Measurements from ENCODE around the gene SPI1.
"Not testable (repeated sequence)": the region's sequence is repeated elsewhere in the genome, so short reads cannot be mapped to it uniquely, and the experiment has no call there.

SPI1 gene

GRCh38 chr11:47328449-47329390 is 49.6 kb downstream of the SPI1 start:
- no peak for DNase-seq (ENCODE audit: low read depth in 1 of 2, low spot score in 1 of 2)

DNA sequence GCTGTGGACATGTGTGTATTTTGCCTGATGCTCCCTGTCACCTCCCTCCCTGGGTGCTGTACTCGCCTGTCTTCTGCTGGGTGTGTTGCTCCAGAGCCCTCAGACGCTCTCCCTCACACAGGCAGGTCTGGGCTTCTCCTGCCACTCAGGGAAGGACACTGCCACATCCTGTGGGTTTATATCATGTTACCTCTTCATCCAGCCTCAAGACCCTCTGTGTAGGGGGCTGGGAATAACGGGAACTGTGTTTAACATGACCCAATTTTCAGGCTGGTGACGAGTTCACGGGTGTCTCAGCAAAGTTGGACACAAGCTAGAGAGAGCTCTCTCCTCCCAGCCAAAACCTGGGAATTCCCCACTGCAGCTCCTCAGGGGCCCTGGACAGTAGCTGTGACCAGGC is 50.4 kb downstream of the SPI1 start:
- DNase-seq (ENCODE audit: low read depth in 1 of 2, low spot score in 1 of 2) = no peak

- DNase-seq (ENCODE audit: low read depth in 1 of 2, low spot score in 1 of 2) = no peak
These were observed 51.3 kb downstream of the SPI1 start for GRCh38 chr11:47327025-47327424.

DNA sequence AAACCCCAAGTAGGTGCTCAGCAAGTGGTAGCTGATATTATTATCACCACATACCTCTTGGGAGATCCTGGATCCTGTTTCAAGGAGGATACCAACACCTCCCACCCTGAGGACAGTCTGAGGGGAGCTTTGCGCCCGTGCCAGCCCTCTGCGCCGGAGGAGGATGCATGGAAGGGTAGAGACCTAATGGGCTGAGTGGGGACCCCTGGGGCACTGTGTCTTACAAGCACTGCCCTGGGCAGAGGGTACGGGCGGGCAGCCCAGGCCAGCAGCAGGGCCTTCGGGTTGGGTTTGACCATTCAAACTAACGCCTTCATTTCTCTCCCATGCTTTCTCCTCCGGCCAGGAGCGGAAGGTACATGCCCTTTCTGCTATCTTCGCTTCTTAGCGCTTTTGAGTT is 52.1 kb downstream of the SPI1 start:
- no peak for DNase-seq (ENCODE audit: low read depth in 1 of 2, low spot score in 1 of 2)

- DNase-seq (ENCODE audit: low read depth in 1 of 2, low spot score in 1 of 2) = no peak
These were observed 52.9 kb downstream of the SPI1 start for GRCh38 chr11:47325271-47326041.

DNA sequence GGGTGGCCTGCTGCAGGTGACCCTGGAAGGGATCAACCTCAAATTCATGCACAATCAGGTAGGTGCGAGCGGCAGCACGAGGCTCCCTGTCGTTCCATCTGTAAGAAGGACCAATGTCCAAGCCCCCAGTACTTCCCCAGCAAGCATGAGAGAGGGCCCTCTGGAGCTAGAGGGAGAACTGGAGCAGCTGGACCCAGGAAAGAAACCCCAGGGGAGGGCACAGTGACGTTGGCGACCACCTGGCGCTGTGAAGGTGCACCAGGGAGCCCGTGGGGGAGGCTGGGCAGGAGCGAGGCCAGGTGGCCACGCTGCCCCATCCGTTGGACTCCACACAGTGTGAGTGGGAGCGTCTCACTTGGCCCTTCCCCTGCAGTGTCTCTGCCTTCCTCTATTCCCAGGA is 53.8 kb downstream of the SPI1 start:
- no peak for DNase-seq (ENCODE audit: low read depth in 1 of 2, low spot score in 1 of 2)

DNA sequence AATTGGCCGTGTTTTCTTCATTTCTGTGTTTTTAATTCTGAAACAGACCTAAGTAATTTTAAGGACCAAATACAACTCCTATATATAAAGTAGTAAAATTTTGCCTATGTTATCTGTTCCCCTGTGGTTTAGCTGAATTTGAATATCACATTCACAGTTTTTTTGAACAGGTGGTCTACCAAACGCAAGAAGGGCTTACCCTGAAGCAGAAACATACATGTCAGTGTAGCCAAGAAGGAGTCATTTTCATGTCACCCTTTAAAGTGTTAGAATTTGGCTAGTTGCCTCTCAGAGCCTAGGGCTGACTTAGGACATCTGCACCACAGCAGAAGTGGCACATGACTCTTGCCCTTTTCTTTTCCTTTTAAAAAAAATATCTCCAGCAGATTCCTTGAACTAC is 60.2 kb downstream of the SPI1 start:
- no peak for DNase-seq (ENCODE audit: low read depth in 1 of 2, low spot score in 1 of 2)

DNA sequence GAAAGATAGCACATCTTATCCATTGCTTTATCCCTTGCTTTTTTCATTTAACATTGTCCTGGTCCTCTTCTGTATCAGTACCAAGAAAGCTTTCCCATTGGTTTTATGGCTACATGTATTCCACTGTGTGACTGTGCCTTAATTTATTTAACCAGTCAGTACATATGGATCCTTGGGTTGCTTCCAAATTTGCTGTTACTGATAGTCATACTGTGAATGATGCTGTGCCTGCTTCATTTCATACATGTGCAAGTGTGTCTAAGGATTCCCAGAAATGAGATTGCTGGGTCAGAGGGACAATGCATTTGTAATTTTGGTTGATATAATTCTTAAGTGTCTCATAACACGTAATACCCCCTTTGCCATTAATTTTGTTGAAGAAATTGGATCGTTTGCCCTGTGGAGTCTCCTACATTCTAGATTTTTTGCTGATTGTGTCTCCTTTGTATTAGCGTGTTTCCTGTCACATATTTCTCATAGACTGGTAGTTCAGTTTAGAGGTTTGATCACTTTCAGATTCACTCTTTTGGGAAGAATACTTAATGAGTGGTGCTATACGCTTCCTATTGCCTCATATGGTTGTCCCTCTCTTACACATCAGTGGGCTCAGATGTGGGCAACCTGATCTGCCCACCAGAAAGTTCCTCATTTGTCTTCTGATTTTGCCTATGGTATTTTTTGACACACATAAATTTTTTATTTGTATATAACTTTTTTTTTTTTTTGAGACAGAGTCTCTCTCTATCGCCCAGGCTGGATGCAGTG is 61.1 kb downstream of the SPI1 start:
- no peak for DNase-seq (ENCODE audit: low read depth in 1 of 2, low spot score in 1 of 2)

GRCh38 chr11:47316501-47316900 is 61.8 kb downstream of the SPI1 start:
- not testable (repeated sequence) for DNase-seq (ENCODE audit: low read depth in 1 of 2, low spot score in 1 of 2)

DNA sequence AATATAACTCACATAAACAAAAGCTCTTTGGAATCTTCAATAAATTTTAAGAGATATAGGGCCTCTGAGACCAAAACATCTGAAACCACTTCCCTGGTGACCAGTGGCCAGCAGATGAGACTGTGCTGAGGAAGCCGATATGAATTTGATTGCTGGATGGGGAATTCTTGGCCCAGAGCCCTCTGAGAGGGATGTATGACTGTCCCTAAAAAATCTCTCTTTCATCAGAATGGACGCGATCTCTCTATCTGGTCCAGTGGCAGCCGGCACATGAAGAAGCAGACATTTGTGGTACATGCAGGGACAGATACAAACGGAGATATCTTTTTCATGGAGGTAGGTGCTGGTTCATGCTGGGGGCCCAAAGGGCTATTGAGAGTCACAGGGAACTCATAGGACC is 63.4 kb downstream of the SPI1 start:
- DNase-seq (ENCODE audit: low read depth in 1 of 2, low spot score in 1 of 2) = no peak

- no peak for DNase-seq (ENCODE audit: low read depth in 1 of 2, low spot score in 1 of 2)
These were observed 70.1 kb downstream of the SPI1 start for GRCh38 chr11:47308050-47308823.

GRCh38 chr11:47306484-47306844 is 71.9 kb downstream of the SPI1 start:
- DNase-seq (ENCODE audit: low read depth in 1 of 2, low spot score in 1 of 2) = no peak

DNA sequence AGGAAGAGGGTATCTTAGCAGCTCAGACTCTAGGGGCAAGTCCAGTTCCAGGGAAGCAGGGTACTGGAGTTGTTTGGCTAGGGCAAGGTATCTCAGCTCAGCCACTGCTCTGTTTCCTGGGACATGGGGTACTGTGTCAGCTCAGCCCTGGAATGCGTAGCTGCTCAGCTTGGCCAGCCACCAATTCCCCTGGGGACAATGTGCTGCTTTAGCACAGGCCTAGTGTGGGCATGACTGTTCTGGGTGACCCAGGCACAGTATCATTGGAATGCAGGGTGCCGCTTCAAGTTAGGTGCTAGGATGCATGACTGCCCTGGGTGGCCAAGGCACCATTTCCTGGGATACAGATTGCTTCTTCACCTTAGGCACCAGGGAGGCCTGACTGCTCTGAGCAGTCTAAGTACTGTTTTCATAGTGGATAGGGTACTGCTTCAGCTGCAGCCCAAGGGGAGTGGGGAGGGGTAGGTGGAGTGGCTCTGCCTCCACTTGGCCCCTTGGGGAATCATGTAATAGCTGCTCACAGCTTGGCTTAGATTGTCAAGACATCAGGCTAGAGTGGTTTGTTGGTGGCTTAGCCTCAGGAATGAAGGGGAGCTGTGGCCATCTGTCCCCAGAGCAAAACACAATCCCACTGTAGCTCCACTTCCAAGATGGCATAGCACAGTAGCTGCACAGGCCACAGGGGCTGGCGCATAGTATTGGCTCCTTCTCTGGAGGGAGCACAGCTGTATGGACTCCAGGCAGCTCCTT is 72.4 kb downstream of the SPI1 start:
- no peak for DNase-seq (ENCODE audit: low read depth in 1 of 2, low spot score in 1 of 2)

Measured in activated T-helper 1 cell treated with anti-CD3 and anti-CD28 coated beads, Interleukin-2, amount 50 U/mL, for 16 hours (primary cell).